Stromal cell of bone marrow (primary cell): ENCODE results near the gene ARHGEF39.

Experiments
- DNase-seq: peaks from one replicate; pipeline ENCODE4 v3.0.0-alpha.2; 2012; ENCODE audit warnings: low read depth

The ARHGEF39 gene, protein sequence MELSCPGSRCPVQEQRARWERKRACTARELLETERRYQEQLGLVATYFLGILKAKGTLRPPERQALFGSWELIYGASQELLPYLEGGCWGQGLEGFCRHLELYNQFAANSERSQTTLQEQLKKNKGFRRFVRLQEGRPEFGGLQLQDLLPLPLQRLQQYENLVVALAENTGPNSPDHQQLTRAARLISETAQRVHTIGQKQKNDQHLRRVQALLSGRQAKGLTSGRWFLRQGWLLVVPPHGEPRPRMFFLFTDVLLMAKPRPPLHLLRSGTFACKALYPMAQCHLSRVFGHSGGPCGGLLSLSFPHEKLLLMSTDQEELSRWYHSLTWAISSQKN

DNA sequence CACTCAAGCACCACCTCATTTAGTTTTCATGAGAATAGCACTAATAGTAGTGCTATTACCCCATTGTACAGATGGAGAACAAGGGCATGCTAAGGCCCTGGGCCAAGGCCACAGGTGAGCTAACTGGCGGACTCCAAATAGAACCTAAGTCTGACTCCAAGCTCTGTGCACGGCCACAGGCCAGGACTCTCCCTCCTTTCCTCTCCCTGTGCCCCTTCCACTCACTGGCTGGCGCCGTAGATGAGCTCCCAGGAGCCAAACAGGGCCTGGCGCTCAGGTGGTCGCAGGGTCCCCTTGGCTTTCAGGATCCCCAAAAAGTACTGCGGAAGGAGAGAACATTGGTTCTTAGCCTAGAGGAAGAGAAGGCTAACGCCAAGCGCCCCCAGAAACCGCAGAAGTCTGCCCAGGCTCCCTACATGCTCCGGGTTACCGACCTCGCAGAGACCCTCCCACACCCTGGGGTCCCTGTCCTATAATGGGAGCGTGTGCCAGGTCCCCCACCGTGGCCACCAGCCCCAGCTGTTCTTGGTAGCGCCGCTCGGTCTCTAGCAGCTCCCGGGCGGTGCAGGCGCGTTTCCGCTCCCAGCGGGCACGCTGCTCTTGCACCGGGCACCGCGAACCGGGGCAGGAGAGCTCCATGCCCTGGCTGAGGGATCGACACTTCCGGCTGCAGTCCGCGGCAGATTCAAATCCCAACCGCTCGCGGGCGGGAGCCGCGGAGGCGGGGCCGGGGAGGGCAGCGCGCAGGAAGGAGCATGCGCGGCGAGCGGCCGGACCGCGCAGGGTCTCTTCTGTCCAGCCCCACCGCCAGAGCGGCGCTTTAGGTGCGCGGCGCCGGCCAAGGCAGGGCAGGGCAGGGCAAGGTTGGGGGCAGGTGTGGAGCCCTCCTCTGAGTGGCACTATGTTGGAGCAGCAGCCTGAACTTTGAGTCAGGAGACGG, at the start of gene ARHGEF39:
ARHGEF39 (minus strand) TSS at position 665 of the 940 bp plus-strand sequence; CDS start at position 639, 26 bp downstream.
- DNase-seq = peak; percentile 47

DNA sequence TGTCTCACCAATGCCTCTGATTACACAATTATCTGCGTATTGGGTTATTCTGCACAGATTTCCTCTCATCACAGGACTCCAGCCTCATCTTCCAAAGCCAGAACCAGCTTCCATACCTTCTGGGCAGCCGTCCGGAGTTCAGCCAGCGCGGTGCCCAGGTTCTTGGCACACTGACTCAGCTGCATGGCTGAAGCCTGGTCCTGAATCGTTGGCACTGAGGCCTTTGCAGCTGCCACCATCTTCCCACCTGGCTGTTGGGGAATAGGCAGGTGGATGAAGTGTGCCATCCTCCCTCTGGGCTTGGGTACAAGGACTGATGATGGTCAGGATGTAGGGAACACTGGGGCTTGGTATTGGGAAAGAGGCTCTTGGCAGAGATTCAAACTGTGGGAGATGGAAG, 49.1 kb upstream of the ARHGEF39 start:
- DNase-seq = no peak

DNA sequence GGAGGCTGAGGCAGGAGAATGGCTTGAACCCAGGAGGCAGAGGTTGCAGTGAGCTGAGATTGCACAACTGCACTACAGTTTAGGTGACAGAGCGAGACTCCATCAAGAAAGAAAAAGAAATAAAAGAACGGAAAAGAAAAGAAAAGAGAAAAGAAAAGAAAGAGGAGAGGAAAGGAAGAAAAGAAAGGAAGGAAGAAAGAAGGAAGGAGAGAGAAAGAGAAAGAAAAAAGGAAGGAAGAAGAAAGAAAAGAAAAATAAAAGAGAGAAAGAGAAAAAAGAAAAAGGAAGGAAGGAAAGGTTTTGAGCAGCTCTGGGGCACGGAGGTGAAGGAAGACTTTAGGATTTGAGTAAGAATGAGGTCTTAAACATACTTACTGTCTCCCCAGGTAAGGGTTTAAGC, 48.6 kb upstream of the ARHGEF39 start:
- DNase-seq = no peak

DNA sequence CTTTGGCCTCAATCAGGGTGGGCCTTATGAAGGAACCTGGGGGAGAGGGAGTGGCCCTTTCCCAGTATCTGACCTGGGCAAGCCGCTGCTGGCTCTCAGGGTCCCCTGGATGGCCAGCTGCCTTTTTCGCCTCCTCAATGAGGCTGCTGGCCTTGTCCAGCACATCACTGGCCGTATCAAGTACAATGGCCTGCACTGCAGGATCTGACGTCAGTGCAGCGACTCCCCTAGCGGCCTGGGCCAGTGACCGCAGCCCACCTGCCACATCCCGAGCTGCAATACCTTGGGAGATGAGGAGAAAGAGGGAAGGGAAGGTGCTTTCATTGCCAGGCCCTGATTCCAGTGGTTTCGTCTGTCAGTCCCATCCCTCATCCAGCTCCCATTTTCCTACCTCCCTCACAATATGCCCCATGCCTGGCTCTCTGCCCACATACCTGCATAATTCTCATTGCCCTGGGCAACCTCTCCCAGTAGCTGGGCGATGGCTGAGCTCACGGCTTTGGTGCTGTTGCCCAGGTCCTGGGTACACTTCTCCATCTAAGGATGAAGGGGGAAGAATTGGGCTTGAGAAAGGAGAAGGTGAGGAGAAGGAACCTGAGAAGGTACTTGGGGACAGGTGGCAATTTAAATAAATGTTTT, 47.9 kb upstream of the ARHGEF39 start:
- DNase-seq = no peak

DNA sequence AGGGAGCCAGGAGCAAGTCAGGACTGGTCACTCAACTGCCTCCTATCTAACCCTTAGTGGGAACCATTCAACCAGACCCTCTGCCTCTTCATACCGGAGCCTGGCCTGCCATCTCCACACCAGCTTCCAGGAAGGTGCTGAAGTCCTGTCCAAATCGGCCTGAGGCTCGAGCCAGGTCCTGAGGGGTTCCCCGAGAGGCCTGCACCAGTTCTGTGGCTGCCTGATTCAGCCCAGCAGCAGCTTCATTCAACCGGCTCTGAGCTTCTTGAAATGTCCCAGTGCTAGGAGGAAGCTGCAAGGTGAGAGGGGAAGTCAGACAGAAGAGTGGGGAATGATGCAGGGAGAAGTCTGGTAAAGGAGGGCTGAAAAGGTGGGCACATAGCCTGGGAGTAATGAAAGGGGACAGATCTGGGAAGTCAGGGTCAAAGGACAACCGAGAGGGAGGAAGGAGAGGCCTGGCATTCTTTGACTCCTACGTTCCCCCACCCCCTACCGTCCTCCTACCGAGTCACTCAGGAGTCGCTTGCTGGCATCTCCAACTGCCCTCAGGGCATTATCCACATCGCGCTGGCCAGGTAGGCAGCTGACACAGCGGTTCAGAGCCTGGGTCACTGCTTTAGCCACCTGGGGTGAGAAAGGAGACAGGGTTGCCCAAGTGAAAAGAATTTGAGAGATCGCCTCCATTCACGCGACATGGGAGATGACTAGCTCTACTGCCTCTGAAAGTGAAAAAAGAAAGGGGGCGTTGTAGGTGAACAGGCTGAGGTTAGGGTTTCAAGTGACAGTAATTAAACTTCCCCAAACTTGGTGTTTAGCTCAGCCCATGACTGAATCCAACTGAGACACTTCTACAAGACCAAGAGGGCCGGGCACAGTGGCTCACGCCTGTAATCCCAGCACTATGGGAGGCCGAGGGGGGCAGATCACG, 46.8 kb upstream of the ARHGEF39 start:
- no peak for DNase-seq

DNA sequence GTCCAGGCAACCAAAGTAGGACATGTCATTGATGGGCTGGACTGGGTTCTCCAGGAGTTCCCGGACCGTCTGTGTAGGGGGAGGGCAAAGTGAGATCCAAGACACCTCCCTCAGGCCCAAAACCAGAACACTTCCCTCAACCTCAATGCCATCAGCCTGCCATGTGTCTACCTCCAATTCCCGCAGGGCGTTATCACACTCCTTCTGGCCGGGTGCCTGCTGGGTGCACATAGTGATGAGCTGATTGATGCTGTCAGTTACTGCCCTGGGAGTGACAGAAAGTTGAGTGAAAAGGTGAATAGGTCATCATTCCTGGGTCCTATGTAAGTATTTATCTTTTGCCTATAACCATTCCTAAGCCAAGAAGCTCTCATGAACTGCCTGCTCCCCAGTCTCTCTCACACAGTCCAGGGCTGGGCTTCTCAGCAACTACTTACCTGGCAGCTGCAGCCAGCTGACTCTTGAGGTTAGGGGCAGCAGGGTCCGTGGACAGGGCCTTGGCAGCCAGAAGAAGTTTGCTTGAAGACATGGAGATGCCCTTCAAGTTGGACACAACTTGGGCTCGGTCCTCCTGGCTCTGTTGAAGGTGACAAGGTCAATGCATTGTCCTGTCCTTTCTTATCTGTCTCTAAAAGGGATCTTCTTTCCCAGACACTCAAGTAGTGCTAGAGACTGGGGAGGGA, 46.0 kb upstream of the ARHGEF39 start:
- no peak for DNase-seq

DNA sequence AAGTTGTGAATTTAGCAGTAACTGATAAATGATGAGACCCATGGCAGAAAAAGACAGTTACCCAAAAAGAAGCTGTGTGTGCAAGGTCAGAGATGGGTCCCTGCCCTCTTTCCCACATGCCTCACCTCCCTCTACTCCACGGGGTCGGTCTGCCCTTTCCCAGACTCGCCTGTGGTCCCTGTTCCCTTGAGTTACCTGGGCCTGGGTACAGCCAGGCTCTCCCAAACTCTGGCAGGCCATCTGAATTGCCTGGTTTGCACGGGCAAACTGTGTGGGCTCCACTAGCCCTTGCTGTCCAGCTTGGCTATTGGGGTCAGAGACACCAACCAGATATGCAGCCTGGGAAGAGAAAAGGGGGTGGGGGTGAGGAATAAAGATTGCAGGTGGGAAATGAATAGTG, 43.2 kb upstream of the ARHGEF39 start:
- DNase-seq = no peak

DNA sequence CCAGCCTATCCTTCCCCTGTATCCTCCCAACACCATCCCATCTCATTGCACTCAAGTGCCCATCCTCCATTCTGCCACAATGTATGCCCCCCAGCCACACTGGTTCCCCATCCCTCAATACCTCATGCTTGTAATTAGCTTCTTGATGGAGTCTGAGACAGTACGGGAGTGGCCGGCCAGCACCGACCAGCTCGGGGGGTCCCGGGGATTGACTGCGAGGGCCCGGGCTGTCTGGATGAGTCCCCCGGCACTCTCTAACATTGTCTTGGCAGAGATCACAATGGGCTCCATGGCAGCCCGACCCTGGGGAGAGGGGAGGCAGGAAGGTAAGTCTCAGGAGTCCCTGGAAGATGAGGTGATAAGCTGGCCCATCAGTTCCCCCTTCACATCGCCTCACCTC, 42.0 kb upstream of the ARHGEF39 start:
- no peak for DNase-seq

DNA sequence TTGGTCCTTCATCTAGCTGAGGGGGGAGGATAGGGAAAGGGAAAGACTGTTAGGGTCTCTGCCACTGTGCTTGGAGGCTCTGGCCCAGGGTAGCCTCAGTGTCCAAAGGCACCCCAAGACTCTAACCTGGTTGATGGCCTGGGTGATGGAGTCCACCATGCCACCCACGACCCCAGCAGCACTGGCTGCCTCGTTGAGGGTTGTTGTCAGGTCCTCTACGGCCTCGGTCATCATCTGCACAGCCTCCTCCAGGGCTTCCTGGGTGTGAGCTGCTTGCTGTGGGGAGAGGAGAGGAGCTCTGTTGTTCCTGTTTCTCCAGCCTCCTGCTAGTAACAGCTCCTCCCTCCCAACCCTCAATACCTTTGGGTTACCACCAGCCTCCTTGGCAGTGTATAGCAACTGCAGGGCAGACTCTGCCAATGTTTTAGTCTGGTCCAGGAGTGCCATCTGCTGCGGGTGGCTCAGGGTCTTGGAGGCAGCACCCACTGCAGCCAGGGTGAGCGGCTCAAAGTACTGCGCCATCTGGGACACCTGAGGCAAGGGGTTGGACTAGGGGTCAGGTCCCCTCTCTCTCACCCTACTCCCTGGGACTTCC, 40.9 kb upstream of the ARHGEF39 start:
- DNase-seq = no peak

DNA sequence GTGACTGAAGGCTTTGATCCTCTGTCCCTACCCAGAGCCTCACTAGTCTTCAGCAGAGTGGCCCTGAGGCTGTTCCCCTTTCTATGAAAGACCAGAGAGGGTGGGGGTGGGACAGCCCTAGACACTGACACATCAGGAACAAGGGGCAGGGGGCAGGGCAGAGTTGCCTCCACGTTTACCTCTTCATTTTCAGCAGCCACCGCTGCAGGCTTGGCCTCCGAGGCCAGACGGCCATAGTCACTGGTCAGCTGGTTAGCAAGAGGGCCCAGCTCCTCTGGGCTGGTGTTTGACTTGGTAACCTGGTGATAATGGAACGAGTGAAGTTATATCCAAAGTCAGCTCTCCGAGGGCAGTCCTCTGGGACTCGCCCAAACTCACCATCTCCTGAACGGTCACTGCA, 40.4 kb upstream of the ARHGEF39 start:
- DNase-seq = no peak

DNA sequence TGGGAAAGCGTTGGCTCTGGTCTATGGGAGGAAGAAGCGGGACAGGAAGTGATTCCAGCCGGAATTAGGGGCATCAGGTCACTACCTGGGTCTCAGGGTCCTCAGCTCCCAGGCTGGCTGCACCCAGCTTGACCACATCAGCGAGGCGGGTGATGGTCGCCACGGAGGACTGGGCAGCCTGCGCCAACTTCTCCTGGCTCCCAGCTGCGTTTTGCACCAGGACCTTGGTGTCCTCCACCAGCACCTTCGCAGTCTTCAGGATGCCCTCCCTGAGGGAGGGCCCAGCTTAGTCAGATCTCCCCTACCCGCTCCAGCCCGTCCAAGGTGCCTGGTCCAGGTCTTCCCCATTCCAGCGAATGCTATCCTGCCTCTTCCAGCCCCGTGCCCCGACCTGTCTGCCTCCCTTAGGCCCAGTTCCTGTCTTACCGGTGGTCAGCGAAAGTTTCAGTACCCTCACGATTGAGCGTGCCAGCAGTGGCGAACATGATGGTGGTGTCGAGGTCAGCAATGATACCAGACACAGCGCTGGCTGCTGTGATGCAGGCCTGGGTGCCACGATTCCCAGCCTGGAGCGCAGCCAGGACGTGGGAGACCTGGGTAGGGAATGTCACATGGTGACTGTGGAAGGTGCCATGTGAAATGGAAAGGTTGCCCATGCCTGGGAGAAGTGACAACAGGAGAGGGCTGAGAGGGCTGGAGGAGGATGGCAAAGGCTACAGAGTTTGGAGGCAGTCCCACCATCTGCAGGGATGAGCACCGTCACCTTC, 39.1 kb upstream of the ARHGEF39 start:
- DNase-seq = no peak

DNA sequence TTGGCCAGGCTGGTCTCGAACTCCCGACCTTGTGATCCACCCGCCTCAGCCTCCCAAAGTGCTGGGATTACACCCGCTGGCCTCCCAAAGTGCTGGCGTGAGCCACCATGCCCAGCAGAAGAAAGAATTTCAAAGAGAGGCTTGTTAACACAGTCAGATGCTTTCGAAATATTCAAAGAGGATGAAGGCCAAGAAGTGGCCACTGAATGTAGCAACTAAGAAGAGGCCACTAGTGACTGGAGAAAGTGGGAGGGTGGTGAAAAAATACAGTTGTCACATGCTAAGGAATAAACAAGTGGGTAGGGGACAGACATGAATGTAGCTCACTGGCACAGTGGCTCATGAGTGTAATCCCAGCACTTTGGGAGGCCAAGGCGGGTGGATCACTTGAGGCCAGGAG, 37.7 kb upstream of the ARHGEF39 start:
- DNase-seq = no peak

DNA sequence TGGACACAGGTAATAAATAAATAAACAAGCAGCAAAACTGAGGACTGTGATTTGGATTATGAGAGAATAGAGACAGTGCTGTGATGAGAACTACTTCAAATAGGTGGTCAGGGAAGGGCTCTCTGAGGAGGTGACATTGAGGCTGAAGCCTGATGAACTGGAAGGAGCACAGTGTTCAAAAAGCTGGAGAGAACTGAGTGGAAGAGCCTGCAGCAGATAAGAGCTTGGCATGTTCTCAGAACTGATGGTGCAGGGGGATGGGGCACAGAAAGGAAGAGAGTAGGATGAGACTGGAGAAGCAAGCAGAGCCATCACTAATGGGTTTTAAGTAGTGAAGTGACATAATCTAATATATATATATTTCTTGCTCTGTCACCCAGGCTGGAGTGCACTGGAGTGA, 35.9 kb upstream of the ARHGEF39 start:
- no peak for DNase-seq

DNA sequence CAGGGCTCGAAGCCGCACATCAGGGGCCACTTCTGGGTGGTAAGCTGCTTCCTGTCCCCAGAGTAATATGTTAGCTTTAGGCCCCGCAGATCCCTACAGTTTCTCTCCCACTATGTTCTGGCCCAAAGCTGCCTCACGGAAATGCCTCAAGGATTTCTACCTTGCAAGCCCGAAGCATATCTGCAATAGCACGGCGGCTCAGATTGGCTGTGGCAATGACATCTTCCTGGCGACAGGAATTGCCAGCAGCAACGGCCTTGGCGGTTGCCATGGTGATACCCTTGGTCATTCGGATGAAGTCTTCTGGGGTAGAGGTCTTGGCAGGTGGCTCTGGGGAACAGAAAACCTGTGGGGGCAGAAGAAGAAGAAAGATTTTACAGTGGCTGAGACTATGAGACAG, 35.0 kb upstream of the ARHGEF39 start:
- DNase-seq = no peak

DNA sequence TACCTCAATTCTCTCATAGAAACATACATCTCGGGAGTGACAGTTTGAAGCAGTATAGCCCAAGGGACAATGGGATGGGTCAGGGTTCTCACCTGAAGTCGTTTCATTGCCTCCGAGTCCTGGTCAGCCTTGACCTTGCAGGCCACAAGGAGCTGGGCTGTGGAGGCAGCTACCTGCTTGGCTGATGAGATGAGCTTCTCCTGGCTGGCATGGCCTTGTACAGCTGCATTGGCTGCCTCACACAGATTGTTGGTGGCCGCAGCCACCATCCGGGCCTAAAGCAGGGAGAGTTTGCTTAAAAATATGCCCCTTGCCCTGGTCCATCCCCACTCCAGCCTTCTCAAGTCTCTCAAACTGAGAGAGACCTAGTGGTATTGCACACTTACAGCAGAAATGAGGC, 33.2 kb upstream of the ARHGEF39 start:
- DNase-seq = no peak

DNA sequence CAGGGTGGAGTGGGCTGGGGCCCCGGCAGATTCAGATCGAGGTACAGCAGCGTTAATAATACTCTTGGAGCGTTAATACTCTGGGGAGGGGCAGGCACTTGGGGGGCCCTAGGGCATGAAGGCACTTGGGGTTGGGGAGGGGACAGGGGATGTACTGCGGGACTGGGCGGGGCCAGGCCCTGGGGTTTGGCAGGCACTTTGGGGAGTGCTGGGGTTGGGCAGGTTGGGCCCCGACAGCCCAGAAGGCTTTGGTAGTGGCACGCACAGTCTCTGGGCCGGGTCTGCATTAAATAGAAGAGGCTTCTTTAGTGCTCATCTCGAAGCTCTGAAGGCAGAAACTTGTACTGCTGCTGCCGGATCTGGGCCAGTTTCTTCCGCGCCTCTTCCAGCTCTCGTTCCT, 32.5 kb upstream of the ARHGEF39 start:
- DNase-seq = no peak

DNA sequence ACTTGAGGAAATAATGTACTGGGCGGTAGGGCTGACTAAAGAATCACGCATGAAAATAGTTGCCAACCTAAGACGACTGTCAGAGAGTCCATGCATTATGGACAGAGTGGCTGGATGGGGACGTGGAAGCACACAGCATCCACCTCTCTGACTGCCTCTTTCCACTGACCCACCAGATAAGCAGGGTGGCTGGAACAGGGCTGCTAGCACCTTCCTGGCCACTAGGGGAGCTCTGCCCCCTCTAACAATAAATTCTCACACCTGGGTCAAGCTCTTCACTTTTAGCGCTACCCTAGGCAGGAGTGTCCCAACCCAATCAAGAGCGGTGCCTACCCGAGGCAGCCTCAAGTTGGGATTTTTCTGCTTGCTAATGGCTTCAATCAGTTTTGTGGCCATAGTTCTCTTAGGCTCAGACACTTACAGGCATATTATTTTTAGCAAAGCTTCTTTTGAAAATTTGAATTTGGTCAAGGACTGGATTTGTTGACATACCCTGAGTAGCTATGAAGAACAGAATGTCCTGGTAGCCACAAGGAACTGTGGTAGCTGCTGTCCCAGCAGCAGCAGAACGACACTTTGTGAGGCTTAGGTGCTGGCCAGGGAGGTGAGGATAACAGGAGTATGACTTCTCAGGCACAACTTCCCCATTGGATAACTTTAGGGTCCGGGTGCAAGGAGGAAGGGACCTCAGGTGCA, 31.7 kb upstream of the ARHGEF39 start:
- DNase-seq = no peak

DNA sequence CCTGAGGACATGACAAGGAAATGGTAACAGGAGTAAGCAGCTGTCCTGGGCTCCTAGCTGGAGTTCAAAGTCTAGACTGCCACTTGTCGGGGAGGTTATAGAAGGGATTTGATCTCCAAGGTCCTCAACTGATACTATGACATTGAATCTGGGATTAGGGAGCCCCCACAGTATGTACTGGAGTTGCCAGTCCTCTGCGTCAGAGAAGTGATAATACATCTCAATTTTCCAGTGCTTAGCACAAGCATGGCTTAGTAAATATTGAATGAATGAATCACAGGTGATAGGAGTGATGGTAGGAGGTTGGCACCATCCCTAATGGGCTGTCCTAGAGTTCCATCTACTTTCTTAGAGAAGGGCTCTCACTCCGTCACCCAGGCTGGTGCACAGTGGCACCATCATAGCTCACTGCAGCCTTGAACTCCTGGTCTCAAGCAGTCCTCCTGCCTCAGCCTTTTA, 31.0 kb upstream of the ARHGEF39 start:
- DNase-seq = no peak

DNA sequence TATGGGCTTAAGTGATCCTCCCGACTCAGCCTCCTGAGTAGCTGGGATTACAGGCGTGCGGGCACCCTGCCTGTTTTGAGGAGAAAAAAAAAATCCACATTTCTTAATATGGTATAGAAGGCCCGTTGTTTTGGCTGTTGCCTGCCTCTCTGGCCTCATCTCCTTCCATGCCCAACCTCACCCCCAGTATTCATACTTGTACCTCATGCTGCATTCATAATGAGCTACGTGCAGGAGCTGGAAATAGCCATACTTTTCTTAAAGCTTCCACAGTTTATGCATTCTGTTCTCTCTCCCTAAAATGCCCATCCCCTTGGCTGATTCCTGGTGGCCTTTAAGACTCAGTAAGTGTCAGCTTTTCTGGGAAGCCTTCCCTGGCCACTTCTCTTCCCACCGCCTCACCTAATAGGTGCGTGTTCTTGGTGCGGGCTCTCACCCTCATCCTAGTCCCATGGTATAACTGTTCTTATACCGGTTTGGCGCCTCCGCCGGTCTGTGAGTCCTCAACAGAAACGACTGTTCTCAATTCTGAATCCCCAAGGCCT, 26.8 kb upstream of the ARHGEF39 start:
- no peak for DNase-seq
